COR-L47 (cell line): Measurements from ENCODE around the gene ZDHHC18.
"Not testable (repeated sequence)": the region's sequence is repeated elsewhere in the genome, so short reads cannot be mapped to it uniquely, and the experiment has no call there.

ENCODE experiments used
- DNase-seq: peaks from one replicate; lab custom pipeline; 2025; lab: John Stamatoyannopoulos, UW

ZDHHC18 gene

GRCh38 chr1:26858160-26858559 lies 31.7 kb downstream of the ZDHHC18 start:
- DNase-seq = no peak

GRCh38 chr1:26858891-26859640 lies 32.6 kb downstream of the ZDHHC18 start:
- DNase-seq = no peak

- DNase-seq = no peak
These were observed 34.8 kb downstream of the ZDHHC18 start for GRCh38 chr1:26861286-26861701.

- DNase-seq = peak; percentile 9
These were observed 35.4 kb downstream of the ZDHHC18 start for GRCh38 chr1:26861889-26862378.

GRCh38 chr1:26862781-26863684 lies 36.5 kb downstream of the ZDHHC18 start, which contains the start of gene SFN:
SFN (plus strand) TSS chr1:26863149; CDS start chr1:26863213, 64 bp downstream.
- DNase-seq = peak; percentile 96

- no peak for DNase-seq
These were observed 37.2 kb downstream of the ZDHHC18 start for GRCh38 chr1:26863685-26864077.

GRCh38 chr1:26864610-26865480 lies 38.4 kb downstream of the ZDHHC18 start:
- peak; percentile 94 for DNase-seq

GRCh38 chr1:26873097-26873496 lies 46.6 kb downstream of the ZDHHC18 start:
- not testable (repeated sequence) for DNase-seq

- no peak for DNase-seq
These were observed 48.4 kb downstream of the ZDHHC18 start for GRCh38 chr1:26874896-26875295.

GRCh38 chr1:26877326-26877725 lies 50.8 kb downstream of the ZDHHC18 start:
- DNase-seq = no peak

GRCh38 chr1:26879793-26880192 lies 53.3 kb downstream of the ZDHHC18 start:
- no peak for DNase-seq

GRCh38 chr1:26881611-26882010 lies 55.1 kb downstream of the ZDHHC18 start:
- DNase-seq = not testable (repeated sequence)

- no peak for DNase-seq
These were observed 56.4 kb downstream of the ZDHHC18 start for GRCh38 chr1:26882696-26883463.

- no peak for DNase-seq
These were observed 60.6 kb downstream of the ZDHHC18 start for GRCh38 chr1:26887125-26887524.

GRCh38 chr1:26888231-26888630 lies 61.7 kb downstream of the ZDHHC18 start:
- no peak for DNase-seq

- DNase-seq = peak; percentile 55
These were observed 63.3 kb downstream of the ZDHHC18 start, which contains the start of gene GPN2 for GRCh38 chr1:26889551-26890466. GPN2 (minus strand) TSS chr1:26890283; CDS start chr1:26890096, 187 bp downstream.

GRCh38 chr1:26890467-26890796 lies 63.9 kb downstream of the ZDHHC18 start:
- DNase-seq = no peak

GRCh38 chr1:26894263-26894662 lies 67.8 kb downstream of the ZDHHC18 start:
- no peak for DNase-seq

GRCh38 chr1:26897351-26897750 lies 70.9 kb downstream of the ZDHHC18 start:
- no peak for DNase-seq
